Suppressor macrophage treated with lipopolysaccharide for 1 hour (primary cell): ENCODE measurements around the gene CDH8.

Experiments used
- DNase-seq, 3 donors: peaks; one replicate each; pipeline ENCODE4 v3.0.0-alpha.2; 2020 to 2022

Gene CDH8

DNA sequence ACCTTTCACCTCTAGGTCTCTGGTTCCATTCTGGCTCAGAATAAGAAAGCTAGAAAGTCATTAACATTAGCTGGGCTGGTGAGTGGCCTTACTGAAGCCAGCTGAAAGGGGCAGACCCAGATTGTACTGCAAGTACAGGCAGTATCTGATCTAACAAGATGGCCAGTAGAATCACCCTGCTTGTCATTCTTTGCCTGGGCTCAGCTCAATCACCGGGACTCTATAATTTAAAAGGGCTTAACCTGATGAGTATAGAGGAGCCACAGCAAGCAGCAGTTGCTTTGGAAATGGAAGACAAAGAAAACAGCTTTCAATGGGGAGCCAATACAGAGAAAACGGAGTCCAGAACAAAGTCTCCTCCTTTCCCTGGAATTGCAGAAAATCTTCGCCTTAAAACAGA is 13.6 kb downstream of the CDH8 start:
- no peak for DNase-seq

DNA sequence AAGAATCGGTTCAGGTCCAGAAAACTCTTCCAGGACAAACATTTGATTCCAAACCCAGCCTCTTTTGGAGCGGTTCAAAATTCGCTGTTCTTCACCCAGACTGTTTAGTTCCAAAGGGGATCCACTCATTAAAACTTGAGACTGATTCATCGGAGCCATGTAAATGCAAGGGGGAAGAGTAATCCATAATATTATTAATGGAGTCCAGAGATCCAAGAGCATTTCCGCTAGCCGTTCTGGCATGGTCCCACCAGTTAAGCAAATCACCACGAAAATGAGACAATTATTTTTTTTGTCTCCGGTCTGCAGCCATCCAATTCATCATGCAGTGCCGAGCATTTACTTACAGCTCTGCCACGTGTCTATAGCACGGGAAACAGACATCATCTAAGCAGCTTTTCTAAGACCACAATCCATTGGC is 15.1 kb downstream of the CDH8 start:
- no peak for DNase-seq

DNA sequence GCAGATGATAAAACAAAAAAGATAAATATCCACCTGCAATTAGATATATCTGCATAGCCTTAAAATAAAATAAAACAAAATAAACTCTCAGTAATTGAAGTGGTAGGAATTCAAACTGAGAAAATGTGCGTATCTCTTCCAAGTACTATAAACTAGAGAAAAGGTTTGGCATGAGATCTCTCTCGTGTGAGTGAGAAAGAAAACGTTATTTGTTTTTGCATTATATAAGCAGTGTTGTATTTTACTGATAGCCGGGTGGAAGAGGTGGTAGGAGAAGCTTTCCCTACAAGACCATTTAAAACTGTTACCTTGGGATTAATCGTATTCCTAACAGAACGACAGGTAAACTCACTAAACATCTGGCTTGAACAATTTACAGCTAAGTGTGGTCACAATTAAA is 15.6 kb downstream of the CDH8 start:
- DNase-seq: no peak

DNA sequence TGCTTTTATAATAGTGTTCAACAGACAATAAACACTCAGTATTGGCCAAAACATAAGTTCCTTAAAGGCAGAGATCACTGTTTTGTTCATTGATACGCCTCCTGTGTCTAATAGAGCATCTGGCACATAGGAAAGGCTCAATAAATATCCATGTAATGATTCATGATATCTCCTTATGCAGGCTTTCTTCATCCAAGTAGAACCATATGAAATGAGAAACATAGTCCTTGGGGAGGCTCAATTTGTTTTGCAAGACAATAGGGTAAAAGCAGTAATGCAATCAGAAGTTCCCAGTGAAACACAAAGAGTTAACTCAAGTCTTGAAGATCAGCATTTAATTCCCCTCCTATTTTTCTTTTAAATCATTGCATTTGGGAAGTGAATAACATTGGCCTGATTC is 16.4 kb downstream of the CDH8 start:
- no peak for DNase-seq

DNA sequence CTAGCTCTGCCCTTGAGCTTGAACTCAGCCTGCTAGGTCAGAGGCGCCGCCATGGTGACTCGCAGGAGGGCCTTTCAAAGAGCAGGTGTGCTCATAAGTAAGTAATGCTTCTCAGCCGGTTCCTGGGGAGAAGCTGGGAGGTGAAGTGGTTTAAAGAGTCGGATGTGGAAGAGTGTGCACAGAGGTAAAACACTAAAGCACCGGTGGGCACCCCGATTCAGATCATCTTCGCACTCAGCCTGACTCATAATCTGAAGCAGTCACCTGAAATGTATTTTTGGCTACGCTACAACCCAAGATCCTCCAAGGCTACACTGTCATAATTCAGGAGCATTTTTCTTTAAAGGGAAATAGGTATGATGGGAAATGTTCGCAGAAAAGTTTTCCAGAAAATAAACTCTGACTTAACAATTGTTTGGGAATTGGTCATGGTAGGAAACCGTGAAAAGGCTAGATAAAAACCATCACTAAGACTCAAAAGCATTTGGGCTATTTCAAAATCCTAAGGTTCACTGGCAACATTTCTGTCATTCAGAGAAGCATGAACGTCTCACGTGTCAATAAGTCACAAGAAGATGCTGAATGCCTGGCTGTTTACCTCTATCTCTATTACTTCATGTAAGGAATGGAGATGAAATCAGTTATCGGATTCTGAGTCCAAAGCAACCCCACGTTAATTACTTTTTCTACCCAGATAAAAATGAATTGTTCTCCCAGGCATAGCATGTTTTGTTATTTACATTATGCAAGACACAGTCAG is 17.8 kb downstream of the CDH8 start:
- DNase-seq: no peak

DNA sequence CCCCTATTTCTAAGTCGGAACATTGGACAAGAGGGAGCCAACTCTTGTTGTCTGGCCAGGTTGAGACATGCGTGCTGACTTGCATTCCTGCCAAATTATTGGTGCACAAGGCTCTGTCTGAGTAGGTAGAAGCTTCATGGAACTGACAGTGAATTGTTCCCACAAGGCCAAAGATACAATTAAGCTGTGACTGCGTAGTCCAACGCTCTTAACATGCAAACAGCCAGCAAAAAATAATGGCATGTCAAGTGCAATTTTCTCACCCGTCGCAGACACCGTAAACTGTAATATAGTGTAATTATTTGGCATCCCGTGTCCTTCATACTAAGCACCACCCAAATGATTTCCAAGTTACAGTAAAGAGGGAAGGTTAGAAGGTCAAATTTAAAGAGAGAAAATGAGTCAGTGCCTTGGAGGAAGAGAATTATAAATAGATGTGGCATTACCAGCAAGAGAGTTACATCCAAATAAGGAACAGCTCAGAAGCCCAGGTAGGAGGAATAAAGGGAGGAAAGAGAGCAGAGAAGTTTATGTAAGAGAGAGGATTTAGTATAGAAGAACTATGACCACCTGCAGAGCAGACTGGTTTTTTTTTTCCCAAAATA is 21.8 kb downstream of the CDH8 start:
- DNase-seq: no peak

DNA sequence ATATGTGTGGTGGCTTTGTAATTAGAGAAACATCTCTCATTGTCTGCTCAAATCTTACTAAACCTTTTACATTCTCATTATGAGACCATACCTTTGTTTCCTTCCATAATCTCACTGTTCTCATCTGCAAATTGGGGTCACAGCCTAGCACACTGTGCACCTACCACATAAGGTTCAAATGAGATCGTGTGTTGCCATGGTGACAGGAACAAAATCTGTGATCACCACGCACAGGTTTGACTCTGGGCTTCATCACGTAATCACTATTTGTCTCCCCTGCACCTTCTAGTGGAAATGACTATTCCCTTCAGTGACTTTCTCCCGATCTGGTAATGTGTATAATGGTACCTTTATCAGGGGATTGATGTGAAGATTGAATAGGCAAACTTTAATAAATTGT is 26.1 kb downstream of the CDH8 start:
- DNase-seq: no peak

DNA sequence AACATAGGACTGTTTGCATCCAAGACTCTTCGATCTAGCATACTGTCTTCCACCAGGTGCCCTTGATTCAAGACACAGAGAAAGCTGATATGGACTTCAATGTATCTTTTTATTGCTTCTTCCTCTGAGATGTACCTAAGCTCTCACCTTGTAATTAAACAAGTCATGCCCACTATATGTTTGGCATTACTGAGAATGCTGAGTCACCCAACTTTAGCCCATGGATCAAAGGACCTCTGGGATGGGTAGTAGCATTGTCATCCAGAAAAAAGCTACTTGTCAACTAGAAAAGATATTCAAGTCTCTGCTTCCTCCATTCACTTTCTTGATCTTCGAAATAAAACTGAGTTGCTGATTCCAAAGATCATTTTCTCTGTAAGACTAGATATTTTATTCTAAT is 37.8 kb downstream of the CDH8 start:
- DNase-seq: no peak

DNA sequence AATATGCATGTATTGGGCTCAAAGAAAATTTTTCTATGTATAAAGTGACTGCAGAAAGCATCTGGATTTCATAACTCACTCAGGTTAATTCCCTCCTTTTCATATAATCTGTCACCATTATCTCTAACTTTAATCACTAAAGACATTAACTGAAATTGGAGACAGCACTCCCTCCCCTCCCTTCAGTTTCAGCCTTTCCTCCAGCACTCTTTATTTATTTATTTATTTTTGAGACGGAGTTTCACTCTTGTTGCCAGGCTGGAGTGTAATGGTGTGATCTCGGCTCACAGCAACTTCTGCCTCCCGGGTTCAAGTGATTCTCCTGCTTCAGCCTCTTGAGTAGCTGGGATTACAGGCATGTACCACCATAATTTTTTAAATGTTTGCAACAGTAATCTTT is 43.1 kb downstream of the CDH8 start:
- DNase-seq: no peak

DNA sequence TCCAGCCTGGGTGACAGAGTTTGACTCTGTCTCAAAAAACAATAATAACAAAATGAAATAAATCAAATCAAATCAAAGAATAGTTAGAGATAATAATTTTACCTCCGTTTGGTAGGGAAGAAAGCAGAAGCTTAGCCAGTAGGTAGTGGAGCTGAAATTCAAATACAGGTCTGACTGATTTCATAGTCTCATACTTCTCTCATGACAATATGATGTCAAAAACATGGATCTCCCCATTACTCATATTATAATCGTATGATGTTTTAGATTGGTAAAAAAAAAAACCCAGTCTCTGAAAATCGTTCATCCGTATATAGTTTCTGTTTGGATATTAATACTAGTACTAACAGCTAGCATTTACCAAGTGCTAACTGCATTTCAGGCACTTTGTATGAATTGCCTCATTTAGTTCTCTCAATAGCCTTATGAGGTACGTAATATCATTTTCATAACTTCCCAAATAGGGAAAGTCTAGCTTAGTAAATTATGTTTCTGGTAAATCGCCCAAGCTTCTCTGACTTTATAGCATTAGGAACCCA is 48.7 kb downstream of the CDH8 start:
- no peak for DNase-seq

DNA sequence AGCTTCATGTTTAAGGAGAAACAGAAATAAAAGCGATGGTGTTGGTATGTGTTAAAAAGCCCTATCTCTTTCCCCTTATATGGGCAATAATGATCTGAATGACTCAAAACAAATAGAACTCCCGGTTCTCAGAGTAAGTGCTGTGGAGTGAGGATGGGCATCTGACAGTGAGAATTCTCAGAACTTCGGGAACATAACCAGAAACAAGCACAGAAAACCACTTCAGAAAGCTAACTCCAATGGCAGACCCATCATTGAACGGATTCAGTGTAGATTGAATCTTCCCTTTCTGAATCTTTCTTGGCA is 67.2 kb downstream of the CDH8 start:
- no peak for DNase-seq

DNA sequence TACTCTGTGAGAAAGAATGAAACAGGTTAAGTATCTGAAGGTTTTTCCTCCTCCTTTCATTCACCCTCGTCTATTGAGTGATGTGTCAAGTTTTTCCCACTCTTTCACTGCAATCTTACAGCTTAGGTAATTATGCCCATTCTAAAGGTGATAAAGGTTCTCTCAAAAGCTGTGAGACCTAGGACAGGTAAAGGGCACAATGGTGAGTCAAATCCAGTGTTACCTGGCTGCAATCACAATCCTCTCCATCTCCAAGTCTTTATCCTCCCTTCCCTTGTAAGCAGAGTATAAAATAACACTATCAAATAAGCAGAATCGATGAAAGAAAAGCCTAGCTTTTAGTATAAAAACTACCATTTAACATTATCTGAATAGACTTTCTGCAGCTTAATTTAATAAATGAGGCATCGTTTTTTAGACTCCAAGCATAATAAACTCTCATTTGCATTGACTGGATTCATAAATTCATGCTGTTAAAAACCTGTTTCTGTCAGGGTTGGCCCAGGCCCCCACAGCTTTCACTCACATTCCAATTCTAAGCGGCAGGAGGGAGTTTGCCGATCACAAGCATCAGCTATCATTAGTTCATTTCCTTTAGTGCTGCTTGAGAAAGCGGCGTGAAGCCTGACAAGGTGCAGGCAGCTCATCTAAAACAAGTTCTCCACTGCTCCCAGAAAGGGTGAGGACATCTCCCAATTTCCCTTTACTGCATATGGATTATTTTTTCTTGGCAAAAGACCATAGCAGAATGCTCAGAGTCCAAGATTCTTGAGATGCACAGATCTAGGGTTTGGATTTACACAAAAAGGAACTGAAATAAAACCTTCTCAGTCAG is 67.8 kb downstream of the CDH8 start:
- DNase-seq: no peak

DNA sequence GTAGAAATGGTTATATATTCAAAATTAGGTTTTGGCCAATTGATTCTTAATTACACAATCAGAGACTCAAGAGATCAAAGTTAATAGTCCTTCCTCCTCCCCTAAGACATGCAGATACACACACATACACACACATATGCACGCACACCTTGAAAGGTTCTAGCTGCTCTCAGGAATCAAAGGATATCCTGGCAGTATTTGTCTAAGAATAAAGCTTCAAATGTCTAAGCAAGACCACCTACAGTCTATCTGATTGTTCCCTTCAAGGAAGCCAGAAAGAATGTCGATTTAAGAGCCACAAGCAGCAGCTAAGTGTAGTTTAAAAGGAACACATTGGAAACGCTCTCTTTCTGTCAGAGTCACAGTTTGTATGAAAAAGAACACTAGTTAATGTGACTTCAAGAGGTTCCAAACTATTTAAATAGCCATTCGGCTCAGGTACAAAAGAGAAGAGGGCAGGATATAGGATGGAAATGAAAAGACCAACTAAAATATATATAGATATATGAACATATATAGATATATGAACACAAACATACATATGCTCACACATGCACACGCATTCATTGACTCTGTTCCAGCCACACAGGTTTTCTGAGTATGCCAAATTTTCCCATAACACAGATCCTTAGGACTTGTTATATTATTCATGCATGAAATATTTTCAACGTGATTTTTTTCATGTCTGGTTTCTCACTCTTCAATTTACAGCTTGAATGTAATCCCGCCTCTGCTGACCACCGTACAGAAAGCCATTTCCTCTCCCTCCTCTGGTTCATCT is 79.0 kb downstream of the CDH8 start:
- no peak for DNase-seq

DNA sequence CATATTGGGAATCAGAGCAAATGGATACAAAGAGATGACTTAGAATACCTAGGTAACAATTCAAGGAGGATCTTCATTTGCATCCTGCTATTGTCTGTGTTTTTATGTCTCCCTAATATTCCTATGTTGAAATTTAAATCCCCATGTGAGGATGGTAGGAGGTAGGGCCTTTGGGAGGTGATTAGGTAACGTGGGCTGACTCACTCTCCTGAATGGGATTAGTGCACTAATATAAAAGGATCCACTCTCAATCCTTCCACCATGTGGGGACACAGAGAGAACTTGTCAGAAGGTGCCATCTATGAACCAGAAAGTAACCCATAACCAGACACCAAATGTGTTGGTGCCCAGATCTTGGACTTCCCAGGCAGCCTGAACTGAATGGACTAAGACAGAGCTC is 83.4 kb downstream of the CDH8 start:
- no peak for DNase-seq

DNA sequence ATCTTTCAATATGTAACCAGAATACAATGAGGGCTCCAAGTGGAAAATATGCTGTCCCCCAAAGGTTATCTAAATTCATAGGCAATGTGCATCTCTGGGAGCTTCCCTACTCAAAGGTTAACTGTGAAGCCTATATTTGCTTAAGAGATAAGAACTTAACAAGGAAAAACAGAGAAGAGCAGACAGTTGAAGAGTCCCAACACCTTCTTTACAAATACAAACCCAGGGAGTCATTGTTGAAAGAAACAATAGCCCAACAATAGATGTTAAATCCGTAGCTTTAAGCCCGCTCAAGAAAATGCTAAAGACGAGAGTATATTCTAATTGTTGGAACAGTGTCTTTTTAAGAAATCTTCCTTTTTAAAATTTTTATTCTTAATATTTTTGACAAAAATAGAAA is 87.8 kb downstream of the CDH8 start:
- DNase-seq: no peak

DNA sequence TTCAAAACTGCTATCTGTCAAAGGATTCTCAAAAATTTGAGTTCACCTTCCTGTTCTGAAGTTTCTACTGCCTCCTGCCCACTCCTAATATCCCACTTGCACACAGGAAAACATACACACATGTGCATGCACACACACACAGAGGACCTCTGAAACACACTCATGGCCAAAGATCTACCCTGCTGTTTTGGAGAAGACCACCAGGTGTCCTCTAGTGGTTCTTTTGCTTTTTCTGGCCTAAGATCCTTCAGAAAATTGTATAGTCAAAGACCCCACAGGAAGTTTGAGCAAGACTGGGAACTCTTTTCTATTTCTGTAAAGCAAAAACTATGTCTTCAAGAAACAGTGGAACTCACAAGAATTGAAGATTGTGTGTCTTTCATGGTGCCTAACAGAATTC is 90.2 kb downstream of the CDH8 start:
- DNase-seq: no peak

DNA sequence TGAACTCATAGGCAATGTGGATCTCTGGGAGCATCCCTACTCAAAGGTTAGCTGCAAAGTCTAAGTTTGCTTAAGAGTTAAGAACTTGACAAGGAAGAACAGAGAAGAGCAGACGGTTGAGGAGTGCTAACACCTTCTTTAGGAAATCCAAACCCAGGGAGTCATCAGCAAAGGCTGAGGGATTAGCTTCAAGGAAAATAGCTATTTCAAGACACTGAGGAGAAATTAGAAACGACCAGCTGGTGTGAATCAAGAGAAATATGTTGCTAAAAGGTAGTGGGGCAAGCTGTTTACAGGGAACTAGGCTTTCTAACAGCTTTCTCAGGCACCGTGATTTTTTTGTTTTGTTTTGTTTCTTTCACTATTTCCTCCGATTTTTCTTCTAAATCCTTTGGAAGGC is 90.7 kb downstream of the CDH8 start:
- DNase-seq: no peak

DNA sequence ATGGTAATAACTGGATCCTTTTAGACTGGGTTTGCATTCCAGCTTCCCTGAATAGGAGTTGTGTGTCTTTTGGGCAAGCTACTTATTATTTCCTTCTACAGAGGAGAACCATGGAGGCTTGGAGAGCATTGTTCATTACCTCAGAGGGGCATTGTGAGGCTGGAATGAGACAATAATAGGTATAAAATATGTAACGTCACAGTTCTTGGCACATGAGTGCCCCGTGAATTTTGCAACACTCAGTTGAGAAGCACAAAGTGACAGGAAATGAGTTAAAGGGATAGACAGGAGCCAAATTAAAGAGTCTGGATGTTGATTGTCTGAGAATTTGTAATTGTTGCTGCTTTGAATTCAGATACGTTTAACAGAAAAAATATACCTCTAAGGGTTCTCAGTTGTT is 92.2 kb downstream of the CDH8 start:
- DNase-seq: no peak

DNA sequence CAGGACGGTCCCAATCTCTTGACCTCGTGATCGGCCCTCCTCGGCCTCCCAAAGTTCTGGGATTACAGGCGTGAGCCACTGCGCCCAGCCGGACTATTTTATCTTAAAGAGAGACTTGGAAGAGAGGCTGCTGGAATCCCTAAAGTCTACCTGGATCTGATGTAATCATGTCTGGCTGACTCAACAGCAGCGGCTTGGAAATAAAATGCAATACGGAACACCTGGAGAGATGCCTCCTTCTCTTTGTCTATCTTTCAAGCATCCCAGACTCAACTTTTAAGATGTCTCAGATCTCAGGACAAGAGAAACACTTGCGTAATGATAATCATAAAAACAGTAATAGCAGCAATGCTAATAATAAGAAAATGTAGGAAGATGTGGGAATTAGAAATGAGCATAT is 95.6 kb downstream of the CDH8 start:
- DNase-seq: no peak

DNA sequence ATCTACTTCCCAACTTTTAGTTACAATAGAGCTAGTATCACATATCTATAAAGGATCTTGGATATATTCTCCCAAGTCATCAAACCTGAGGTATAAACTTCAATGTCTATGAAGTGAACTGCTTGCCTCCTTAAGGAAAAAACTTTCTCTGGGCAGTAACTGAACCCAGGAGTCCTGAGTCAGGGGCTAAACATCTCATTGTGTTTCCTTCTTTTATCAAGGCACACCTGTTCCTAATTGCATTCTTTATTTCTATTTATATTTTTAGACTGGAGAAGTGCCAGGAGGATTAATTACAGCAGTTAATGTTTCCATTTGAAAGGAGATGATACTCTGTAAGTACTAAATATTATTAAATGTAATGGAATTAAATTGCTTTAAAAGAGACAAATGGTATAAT is 98.6 kb downstream of the CDH8 start:
- no peak for DNase-seq

DNA sequence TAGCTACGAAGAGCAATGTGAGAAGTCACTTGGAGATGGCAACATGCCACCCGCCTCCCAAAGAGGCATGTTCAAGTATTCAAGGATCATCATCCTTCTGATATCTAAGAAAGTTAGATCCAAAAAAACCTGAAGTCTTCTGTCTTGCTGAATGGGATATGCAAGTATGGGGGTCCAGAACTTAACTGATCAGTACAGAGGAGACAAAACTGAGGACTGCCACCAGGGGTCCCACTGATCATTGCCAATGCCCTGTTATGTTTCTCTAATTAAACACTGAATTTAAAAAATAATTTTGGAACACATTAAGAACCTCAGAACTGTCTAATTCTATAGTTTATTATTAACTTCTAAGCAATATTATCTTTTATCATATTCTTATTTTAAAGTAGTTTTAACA is 99.7 kb downstream of the CDH8 start:
- DNase-seq: no peak

DNA sequence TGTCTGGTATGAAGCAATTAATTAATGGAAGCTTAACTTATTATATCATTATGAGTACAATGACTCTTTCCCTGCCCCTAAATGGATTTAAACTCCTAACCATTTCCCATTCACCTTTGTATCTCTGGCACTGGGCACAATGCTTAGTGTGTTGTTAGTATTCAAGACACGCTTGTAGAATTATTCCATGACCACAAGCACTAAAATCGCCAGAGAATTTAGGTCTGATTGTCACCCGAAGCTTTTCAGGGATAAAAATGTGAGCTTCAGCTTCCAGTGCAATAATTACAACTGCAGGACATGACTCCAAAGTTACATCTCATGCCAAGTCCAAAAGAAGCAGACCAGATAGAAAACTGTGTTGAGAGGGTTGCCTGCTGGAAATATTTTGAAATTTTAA is 101.6 kb downstream of the CDH8 start:
- no peak for DNase-seq

DNA sequence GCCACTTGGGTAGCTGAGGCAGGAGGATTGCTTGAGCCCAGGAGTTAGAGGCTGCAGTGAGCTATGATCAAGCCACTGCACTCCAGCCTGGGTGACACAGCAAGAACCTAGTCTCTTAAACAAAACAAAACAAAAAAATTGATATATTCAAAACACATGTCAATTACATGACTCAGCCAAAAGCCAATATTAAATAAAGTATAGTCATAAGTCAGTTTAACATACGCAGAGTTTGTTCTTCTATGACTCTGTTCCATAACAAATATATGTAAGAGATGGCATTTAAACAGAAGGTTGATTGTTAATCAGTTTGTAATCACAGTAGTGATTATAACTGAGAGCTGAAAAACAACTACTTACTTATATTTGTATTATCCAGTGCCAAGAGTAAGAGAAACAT is 106.5 kb downstream of the CDH8 start:
- DNase-seq: no peak
